KMS-11 (cell line): Measurements from ENCODE around the gene ABHD12B.
"Not testable (repeated sequence)": the region's sequence is repeated elsewhere in the genome, so short reads cannot be mapped to it uniquely, and the experiment has no call there.

Experiments used
- H2AFZ ChIP-seq: fragments of 200-600 bp; sonication (generic); 2 replicates; pipeline ENCODE4 v1.6.1; 2016; ENCODE audit warnings: antibody characterized with exemption, mixed run types, low read depth
- H3K27ac ChIP-seq: fragments of 200-600 bp; sonication (generic); 2 replicates; pipeline ENCODE4 v1.6.1; 2016; ENCODE audit warnings: mild to moderate bottlenecking, mixed run types
- H3K27me3 ChIP-seq: fragments of 200-600 bp; sonication (generic); 2 replicates; pipeline ENCODE4 v1.6.1; 2017; ENCODE audit warnings: mild to moderate bottlenecking, low read depth, mixed run types, moderate library complexity; ENCODE audit not compliant: insufficient read depth
- H3K36me3 ChIP-seq: fragments of 200-600 bp; sonication (generic); 2 replicates; pipeline ENCODE4 v1.6.1; 2017; ENCODE audit warnings: mild to moderate bottlenecking, mixed run types; ENCODE audit not compliant: insufficient read depth
- H3K4me1 ChIP-seq: fragments of 200-600 bp; sonication (generic); 2 replicates; pipeline ENCODE4 v1.6.1; 2016; ENCODE audit warnings: mild to moderate bottlenecking, low read depth, mixed run types; ENCODE audit not compliant: poor library complexity, severe bottlenecking
- H3K4me2 ChIP-seq: fragments of 200-600 bp; sonication (generic); 2 replicates; pipeline ENCODE4 v1.7.0; 2016; ENCODE audit warnings: mild to moderate bottlenecking, mixed run types
- H3K4me3 ChIP-seq: fragments of 200-600 bp; sonication (generic); IDR thresholded peaks from 2 replicates; pipeline ENCODE4 v1.6.1; 2017; ENCODE audit warnings: low read depth, low read length, mixed read lengths; ENCODE audit not compliant: insufficient read depth
- H3K79me2 ChIP-seq: fragments of 200-600 bp; sonication (generic); 2 replicates; pipeline ENCODE4 v1.6.1; 2016; ENCODE audit warnings: low read depth, mixed run types; ENCODE audit not compliant: insufficient read depth
- H3K9ac ChIP-seq: fragments of 200-600 bp; sonication (generic); 2 replicates; pipeline ENCODE4 v1.6.1; 2016; ENCODE audit warnings: mild to moderate bottlenecking, mixed run types
- H4K20me1 ChIP-seq: fragments of 200-600 bp; sonication (generic); 2 replicates; pipeline ENCODE4 v1.6.1; 2016; ENCODE audit warnings: mild to moderate bottlenecking, mixed run types; ENCODE audit not compliant: insufficient read depth
- TF ChIP-seq, protein P1 (sequence below): fragments of 200-600 bp; sonication (generic); conservative IDR thresholded peaks from 2 replicates; pipeline ENCODE4 v1.6.1; 2017; ENCODE audit warnings: low read depth, mild to moderate bottlenecking, antibody characterized with exemption, low read length, moderate library complexity, mixed read lengths

ABHD12B gene

GRCh38 chr14:50882932-50883826 lies 11.3 kb downstream of the ABHD12B start:
- H3K4me1 ChIP-seq: no peaks in the 10 kb centered on the region
- H4K20me1 ChIP-seq: no peaks in the 10 kb centered on the region
- no peaks in the 10 kb centered on the region for H3K79me2 ChIP-seq
- H3K27me3 ChIP-seq: no peaks in the 10 kb centered on the region
- no peaks in the 10 kb centered on the region for H3K36me3 ChIP-seq
- H3K4me3 ChIP-seq: no peak overlapping the region
- H2AFZ ChIP-seq: no peak overlapping the region
- TF ChIP-seq, protein P1, sequence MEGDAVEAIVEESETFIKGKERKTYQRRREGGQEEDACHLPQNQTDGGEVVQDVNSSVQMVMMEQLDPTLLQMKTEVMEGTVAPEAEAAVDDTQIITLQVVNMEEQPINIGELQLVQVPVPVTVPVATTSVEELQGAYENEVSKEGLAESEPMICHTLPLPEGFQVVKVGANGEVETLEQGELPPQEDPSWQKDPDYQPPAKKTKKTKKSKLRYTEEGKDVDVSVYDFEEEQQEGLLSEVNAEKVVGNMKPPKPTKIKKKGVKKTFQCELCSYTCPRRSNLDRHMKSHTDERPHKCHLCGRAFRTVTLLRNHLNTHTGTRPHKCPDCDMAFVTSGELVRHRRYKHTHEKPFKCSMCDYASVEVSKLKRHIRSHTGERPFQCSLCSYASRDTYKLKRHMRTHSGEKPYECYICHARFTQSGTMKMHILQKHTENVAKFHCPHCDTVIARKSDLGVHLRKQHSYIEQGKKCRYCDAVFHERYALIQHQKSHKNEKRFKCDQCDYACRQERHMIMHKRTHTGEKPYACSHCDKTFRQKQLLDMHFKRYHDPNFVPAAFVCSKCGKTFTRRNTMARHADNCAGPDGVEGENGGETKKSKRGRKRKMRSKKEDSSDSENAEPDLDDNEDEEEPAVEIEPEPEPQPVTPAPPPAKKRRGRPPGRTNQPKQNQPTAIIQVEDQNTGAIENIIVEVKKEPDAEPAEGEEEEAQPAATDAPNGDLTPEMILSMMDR: no peak
- no peak overlapping the region for H3K9ac ChIP-seq
- no peak overlapping the region for H3K27ac ChIP-seq
- no peak overlapping the region for H3K4me2 ChIP-seq

DNA sequence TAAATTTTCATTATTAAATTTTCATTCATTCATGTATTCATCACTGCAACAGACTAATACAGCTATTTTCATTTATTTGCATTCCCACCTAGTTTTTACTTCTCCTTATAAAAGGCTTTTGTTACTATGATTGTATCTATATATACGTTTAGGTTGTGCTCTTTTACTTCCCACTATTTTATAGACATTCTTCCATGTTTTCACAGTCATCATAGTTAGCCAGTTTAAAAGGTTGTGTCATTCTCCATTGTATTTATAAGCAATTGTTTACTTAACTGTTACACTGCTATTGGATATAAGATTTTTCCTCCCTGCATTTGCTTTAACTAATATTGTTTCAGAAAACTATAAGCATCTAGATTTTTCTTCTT lies 12.0 kb downstream of the ABHD12B start:
- H4K20me1 ChIP-seq: no peaks in the 10 kb centered on the region
- no peaks in the 10 kb centered on the region for H3K4me1 ChIP-seq
- H2AFZ ChIP-seq: no peak overlapping the region
- no peak overlapping the region for H3K27ac ChIP-seq
- no peak overlapping the region for H3K4me2 ChIP-seq
- H3K27me3 ChIP-seq: no peaks in the 10 kb centered on the region
- TF ChIP-seq, protein P1: no peak
- no peaks in the 10 kb centered on the region for H3K79me2 ChIP-seq
- no peaks in the 10 kb centered on the region for H3K36me3 ChIP-seq
- H3K9ac ChIP-seq: no peak overlapping the region
- H3K4me3 ChIP-seq: no peak overlapping the region

GRCh38 chr14:50887476-50887875 lies 15.6 kb downstream of the ABHD12B start:
- H3K27ac ChIP-seq: no peak overlapping the region
- no peaks in the 10 kb centered on the region for H3K4me1 ChIP-seq
- no peak overlapping the region for H3K4me2 ChIP-seq
- no peaks in the 10 kb centered on the region for H3K27me3 ChIP-seq
- H2AFZ ChIP-seq: no peak overlapping the region
- H3K36me3 ChIP-seq: no peaks in the 10 kb centered on the region
- H4K20me1 ChIP-seq: no peaks in the 10 kb centered on the region
- no peaks in the 10 kb centered on the region for H3K79me2 ChIP-seq
- TF ChIP-seq, protein P1: no peak
- H3K4me3 ChIP-seq: no peak overlapping the region
- H3K9ac ChIP-seq: no peak overlapping the region

DNA sequence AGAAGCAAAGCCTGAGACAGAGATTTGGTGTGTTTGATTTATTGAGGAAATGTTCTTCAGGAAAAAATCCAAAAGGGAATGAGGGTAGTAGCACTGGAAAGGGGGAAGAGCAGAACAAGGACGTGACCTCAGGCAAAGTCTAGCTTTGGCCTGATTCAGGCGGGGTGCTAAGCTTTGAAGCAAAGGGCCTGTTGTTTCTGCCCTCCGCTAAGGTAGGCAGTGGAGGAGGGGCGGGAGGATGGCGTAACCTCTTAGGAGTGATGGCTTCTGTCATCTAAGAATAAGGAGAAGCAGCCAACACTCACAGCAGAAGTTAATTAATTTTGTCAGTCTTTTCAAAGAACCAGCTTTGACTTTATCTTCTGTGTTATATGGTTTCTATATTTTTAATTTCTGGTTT lies 20.4 kb downstream of the ABHD12B start:
- H2AFZ ChIP-seq: no peak overlapping the region

GRCh38 chr14:50896421-50896820 lies 24.6 kb downstream of the ABHD12B start:
- not testable (repeated sequence) for H3K9ac ChIP-seq, H3K4me1 ChIP-seq, H3K27me3 ChIP-seq, H3K27ac ChIP-seq, H3K4me2 ChIP-seq, H4K20me1 ChIP-seq, H3K79me2 ChIP-seq, H3K36me3 ChIP-seq, H3K4me3 ChIP-seq, H2AFZ ChIP-seq

More for the DNA sequence above, 20.4 kb downstream of the ABHD12B start:
- Histone ChIP-seq H3K4me3 (no peak overlapping the region), H3K4me1 (no peaks in the 10 kb centered on the region), H3K27me3 (no peaks in the 10 kb centered on the region), H3K79me2 (no peaks in the 10 kb centered on the region), H3K36me3 (no peaks in the 10 kb centered on the region), H3K4me2 (no peak overlapping the region), H3K9ac (no peak overlapping the region), H4K20me1 (no peaks in the 10 kb centered on the region), H3K27ac (no peak overlapping the region)
- TF ChIP-seq, protein P1: no peak

GRCh38 chr14:50897005-50897404 lies 25.2 kb downstream of the ABHD12B start:
- not testable (repeated sequence) for H4K20me1 ChIP-seq, H3K79me2 ChIP-seq, H3K4me1 ChIP-seq, H3K9ac ChIP-seq, H3K36me3 ChIP-seq, H3K4me2 ChIP-seq, H3K4me3 ChIP-seq, H2AFZ ChIP-seq, H3K27ac ChIP-seq, H3K27me3 ChIP-seq
